Measurements from ENCODE around the gene ARHGAP4. TPM values are rescaled to one million over a fixed set of nuclear protein-coding genes. Genes with fewer than 3 reads are reported as not detected.

The ARHGAP4 gene
- total and polyA plus RNA-seq, 10 of the 15 experiments (the other 5 are each of a cell fraction or from before 2014, with no cell fraction given) = 0.71 to 120 (median 44.3) TPM

DNA sequence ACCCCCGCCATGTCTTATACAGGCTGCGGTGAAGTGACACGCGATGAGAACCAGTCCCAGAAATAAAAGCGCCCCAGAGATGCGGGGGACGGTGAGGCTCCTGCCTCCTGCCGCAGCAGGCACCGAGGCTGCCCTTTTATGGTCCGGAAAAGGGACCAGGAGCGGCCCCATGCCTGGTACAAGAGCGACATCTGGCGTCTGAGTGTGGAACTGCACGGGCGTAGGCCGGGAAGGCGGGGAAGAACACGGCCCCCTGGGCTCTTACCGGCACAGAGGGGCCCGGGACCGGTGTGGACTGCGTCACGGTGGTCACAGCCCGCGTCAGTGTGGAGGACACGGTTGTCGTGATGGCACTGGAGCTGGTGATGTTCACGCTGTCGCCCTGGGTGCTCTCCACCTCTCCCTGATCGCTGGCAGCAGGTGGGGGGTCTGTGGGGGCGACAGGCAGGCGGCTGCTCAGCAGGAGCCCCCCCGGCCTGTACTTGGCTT, 27.3 kb upstream of the ARHGAP4 start:
- ChIA-PET SMC1A (ENCODE audit: uncharacterized antibody, unreplicated experiment) (no interaction called here), POLR2A (no interaction called here), RAD21 (ENCODE audit: unreplicated experiment) (interaction anchor here (0.6 kb wide), 1 partner anchor 35 kb away, joined by 4 read pairs; no protein-coding TSS in a partner anchor), CTCF (interaction anchor here (0.8 to 1.8 kb wide), 3 partner anchors 14 to 30 kb away, joined by 4 to 5 read pairs (median 4); partner anchors contain the start of gene ARHGAP4)
- ATAC-seq = peak; percentile 85
- Histone ChIP-seq H3K9ac (ENCODE audit: control insufficient read depth, insufficient read depth, low read length) (no peak overlapping the region), H3K4me3 (no peak overlapping the region), H3K27ac (ENCODE audit: control insufficient read depth, insufficient read depth) (peak overlapping the region; percentile 37), H4K20me1 (ENCODE audit: control insufficient read depth, insufficient read depth) (no peaks in the 10 kb centered on the region), H3K9me3 (replicated peaks; ENCODE audit: control insufficient read depth, insufficient read depth, low read length) (no peaks in the 10 kb centered on the region), H2AFZ (ENCODE audit: control insufficient read depth, low read depth, low read length) (no peak overlapping the region), H3K4me1 (ENCODE audit: control insufficient read depth, insufficient read depth, low read length) (no peaks in the 10 kb centered on the region), H3K27me3 (replicated peaks in 1 of 2; ENCODE audit: control insufficient read depth in 2 of 2, insufficient read depth in 2 of 2, low read length in 1 of 2) (no peaks in the 10 kb centered on the region), H3K36me3 (ENCODE audit: control insufficient read depth in 2 of 2, insufficient read depth in 2 of 2, low read length in 1 of 2) (peaks cover 11 to 70% of the 10 kb centered on the region in 2 experiments), H3K4me2 (ENCODE audit: control insufficient read depth, insufficient read depth) (no peak overlapping the region), H3K79me2 (ENCODE audit: control insufficient read depth, insufficient read depth, low read length) (no peaks in the 10 kb centered on the region; the same call in 1 of the 2 replicates)
- BruUV-seq (replicated peaks) = no TSS peak
- peak; percentile 69; the same call in 1 of the 2 replicates for TF ChIP-seq YY1 (IDR thresholded peaks at IDR 0.05; ENCODE audit: low read depth, low read length)
- no peak for TF ChIP-seq TBL1XR1 (IDR thresholded peaks at IDR 0.05; ENCODE audit: low read depth, low read length)
- peak; percentile 39 for TF ChIP-seq RELA (IDR thresholded peaks at IDR 0.05; ENCODE audit: borderline replicate concordance, partially characterized antibody)
- no peak for TF ChIP-seq NRF1 (conservative IDR thresholded peaks at IDR 0.05; ENCODE audit: low read depth, low read length)
- no peak for TF ChIP-seq CBX3 (IDR thresholded peaks at IDR 0.05; ENCODE audit: borderline replicate concordance, low read depth)
- TF ChIP-seq POLR2A (IDR thresholded peaks at IDR 0.05; ENCODE audit: low read depth, low read length) = peak; percentile 74
- TF ChIP-seq SMC3 (IDR thresholded peaks at IDR 0.05; ENCODE audit: borderline replicate concordance, low read length) = peak; percentile 89
- TF ChIP-seq HDAC2 (IDR thresholded peaks at IDR 0.05) = no peak
- 0 out of 2 replicates have a peak, but pooled peaks have one; percentile 12 for TF ChIP-seq IKZF1 (conservative IDR thresholded peaks at IDR 0.05)
- peak; percentile 87 for TF ChIP-seq RAD21 (IDR thresholded peaks at IDR 0.05; ENCODE audit: insufficient read depth, low read depth, low read length)
- TF ChIP-seq BHLHE40 (IDR thresholded peaks at IDR 0.05; ENCODE audit: borderline replicate concordance in 1 of 2, low read depth in 2 of 2, low read length in 1 of 2) = peak in 1 of 2 experiments; percentile 27; a peak in 1 of 4 replicates
- no peak for TF ChIP-seq ZZZ3 (IDR thresholded peaks at IDR 0.05; ENCODE audit: control insufficient read depth, insufficient read length, low read depth)
- peak; percentile 93 to 95 for TF ChIP-seq SRF (IDR thresholded peaks at IDR 0.05; ENCODE audit: low read depth in 2 of 2, low read length in 2 of 2)
- TF ChIP-seq, protein P1, sequence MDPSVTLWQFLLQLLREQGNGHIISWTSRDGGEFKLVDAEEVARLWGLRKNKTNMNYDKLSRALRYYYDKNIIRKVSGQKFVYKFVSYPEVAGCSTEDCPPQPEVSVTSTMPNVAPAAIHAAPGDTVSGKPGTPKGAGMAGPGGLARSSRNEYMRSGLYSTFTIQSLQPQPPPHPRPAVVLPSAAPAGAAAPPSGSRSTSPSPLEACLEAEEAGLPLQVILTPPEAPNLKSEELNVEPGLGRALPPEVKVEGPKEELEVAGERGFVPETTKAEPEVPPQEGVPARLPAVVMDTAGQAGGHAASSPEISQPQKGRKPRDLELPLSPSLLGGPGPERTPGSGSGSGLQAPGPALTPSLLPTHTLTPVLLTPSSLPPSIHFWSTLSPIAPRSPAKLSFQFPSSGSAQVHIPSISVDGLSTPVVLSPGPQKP (IDR thresholded peaks at IDR 0.05; ENCODE audit: low read depth, low read length) = peak; percentile 65; the same call in 1 of the 2 replicates
- no peak for TF ChIP-seq ZBED1 (IDR thresholded peaks at IDR 0.05; ENCODE audit: borderline replicate concordance)
- TF ChIP-seq, protein P2, sequence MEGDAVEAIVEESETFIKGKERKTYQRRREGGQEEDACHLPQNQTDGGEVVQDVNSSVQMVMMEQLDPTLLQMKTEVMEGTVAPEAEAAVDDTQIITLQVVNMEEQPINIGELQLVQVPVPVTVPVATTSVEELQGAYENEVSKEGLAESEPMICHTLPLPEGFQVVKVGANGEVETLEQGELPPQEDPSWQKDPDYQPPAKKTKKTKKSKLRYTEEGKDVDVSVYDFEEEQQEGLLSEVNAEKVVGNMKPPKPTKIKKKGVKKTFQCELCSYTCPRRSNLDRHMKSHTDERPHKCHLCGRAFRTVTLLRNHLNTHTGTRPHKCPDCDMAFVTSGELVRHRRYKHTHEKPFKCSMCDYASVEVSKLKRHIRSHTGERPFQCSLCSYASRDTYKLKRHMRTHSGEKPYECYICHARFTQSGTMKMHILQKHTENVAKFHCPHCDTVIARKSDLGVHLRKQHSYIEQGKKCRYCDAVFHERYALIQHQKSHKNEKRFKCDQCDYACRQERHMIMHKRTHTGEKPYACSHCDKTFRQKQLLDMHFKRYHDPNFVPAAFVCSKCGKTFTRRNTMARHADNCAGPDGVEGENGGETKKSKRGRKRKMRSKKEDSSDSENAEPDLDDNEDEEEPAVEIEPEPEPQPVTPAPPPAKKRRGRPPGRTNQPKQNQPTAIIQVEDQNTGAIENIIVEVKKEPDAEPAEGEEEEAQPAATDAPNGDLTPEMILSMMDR (IDR thresholded peaks at IDR 0.05 in 2 of 3, conservative IDR thresholded peaks at IDR 0.05 in 1 of 3; ENCODE audit: control insufficient read depth in 2 of 3, extremely low read depth in 1 of 3, insufficient read depth in 1 of 3, low read depth in 3 of 3, low read length in 3 of 3) = peak; percentile 92 to 100 (median 95); a peak in 5 of 6 replicates
- TF ChIP-seq SMARCA5 (IDR thresholded peaks at IDR 0.05) = peak; percentile 49; the same call in 1 of the 2 replicates
- TF ChIP-seq NR2C1 (IDR thresholded peaks at IDR 0.05) = no peak
- TF ChIP-seq POLR2AphosphoS5 (IDR thresholded peaks at IDR 0.05; ENCODE audit: low read length) = 0 out of 2 replicates have a peak, but pooled peaks have one; percentile 36
- no peak for TF ChIP-seq TARDBP (IDR thresholded peaks at IDR 0.05; ENCODE audit: borderline replicate concordance)
- WGBS (ENCODE audit: insufficient coverage, insufficient replicate concordance, low lambda C conversion rate, missing lambda C conversion rate) = 23% methylated on average over 32 of the region's 33 CpGs
- DNase-seq (ENCODE audit: low read depth, low spot score) = no peak
- intact Hi-C loops (cut with micrococcal nuclease; ENCODE audit: unreplicated experiment) (loop anchor here (1.0 to 5.0 kb wide), 2 partner anchors 189 to 396 kb away; partner anchors contain the start of gene PLXNB3), in situ Hi-C loops (cut with MboI) (no loop called here)
- FAIRE-seq = peak; percentile 54

Measured in GM12878 (cell line).